GM19025 (cell line): ENCODE results near the gene SP7.
"Not testable (repeated sequence)": the region's sequence is repeated elsewhere in the genome, so short reads cannot be mapped to it uniquely, and the experiment has no call there.

Source experiments
- ATAC-seq: cut with Tn5 transposase; IDR thresholded peaks from one replicate; pipeline ENCODE4 v1.9.1; 2021; ENCODE audit warnings: mild to moderate bottlenecking, low read depth, moderate library complexity; ENCODE audit not compliant: unreplicated experiment

Gene SP7

GRCh38 chr12:53324779-53325510, 11.2 kb downstream of the SP7 start:
- ATAC-seq: peak; percentile 51

GRCh38 chr12:53324113-53324778, 11.9 kb downstream of the SP7 start:
- peak; percentile 26 for ATAC-seq

GRCh38 chr12:53320352-53321195, 15.6 kb downstream of the SP7 start:
- no peak for ATAC-seq

GRCh38 chr12:53313996-53314395, 22.2 kb downstream of the SP7 start:
- no peak for ATAC-seq

GRCh38 chr12:53308276-53308675, 27.9 kb downstream of the SP7 start:
- no peak for ATAC-seq

- no peak for ATAC-seq
These were observed 29.3 kb downstream of the SP7 start for GRCh38 chr12:53306826-53307225.

- ATAC-seq: no peak
These were observed 33.3 kb downstream of the SP7 start for GRCh38 chr12:53302903-53303302.

GRCh38 chr12:53300187-53300586, 36.0 kb downstream of the SP7 start:
- no peak for ATAC-seq

- peak; percentile 80 for ATAC-seq
These were observed 36.5 kb downstream of the SP7 start, which contains the start of gene MYG1 for GRCh38 chr12:53299454-53300180. MYG1 (plus strand) TSS chr12:53299695; CDS start chr12:53299738, 43 bp downstream.

GRCh38 chr12:53299101-53299453, 37.1 kb downstream of the SP7 start:
- ATAC-seq: no peak

GRCh38 chr12:53298164-53298563, 38.0 kb downstream of the SP7 start:
- no peak for ATAC-seq

- not testable (repeated sequence) for ATAC-seq
These were observed 39.0 kb downstream of the SP7 start for GRCh38 chr12:53297106-53297505.

GRCh38 chr12:53295891-53296219, 40.3 kb downstream of the SP7 start:
- ATAC-seq: no peak

GRCh38 chr12:53295070-53295890, 40.9 kb downstream of the SP7 start, which contains the start of gene PFDN5:
PFDN5 (plus strand) TSS chr12:53295542; CDS start chr12:53295568, 26 bp downstream.
- peak; percentile 81 for ATAC-seq

GRCh38 chr12:53292426-53292825, 43.7 kb downstream of the SP7 start:
- ATAC-seq: no peak

GRCh38 chr12:53290661-53291060, 45.5 kb downstream of the SP7 start:
- no peak for ATAC-seq

GRCh38 chr12:53289891-53290290, 46.3 kb downstream of the SP7 start:
- ATAC-seq: no peak

- ATAC-seq: no peak
These were observed 47.8 kb downstream of the SP7 start for GRCh38 chr12:53288322-53288721.

- ATAC-seq: no peak
These were observed 48.4 kb downstream of the SP7 start for GRCh38 chr12:53287741-53288216.

- no peak for ATAC-seq
These were observed 49.7 kb downstream of the SP7 start for GRCh38 chr12:53286448-53286847.
